Measurements from ENCODE around the gene SVBP. TPM values are rescaled to one million over a fixed set of nuclear protein-coding genes. Genes with fewer than 3 reads are reported as not detected.
"Not testable (repeated sequence)": the region's sequence is repeated elsewhere in the genome, so short reads cannot be mapped to it uniquely, and the experiment has no call there.

Gene SVBP
- polyA plus RNA-seq, 3 donors: 11.4 to 44.5 (median 28.9) TPM

DNA sequence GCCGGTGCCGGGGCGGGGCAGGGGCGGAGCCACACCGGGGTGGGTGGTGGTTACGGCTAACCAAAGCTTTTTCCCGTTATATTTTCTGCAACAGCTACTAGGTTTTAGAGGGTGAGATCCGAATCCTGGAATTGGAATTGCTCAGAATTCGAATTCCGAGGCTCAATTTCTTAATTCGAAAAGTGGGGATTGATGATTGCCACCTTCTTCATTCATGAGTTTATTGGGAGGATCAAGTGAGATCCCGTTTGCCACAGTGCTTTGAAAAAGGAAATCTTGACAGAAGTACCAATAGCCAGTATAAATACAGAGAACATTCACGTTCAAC is 207 bp upstream of the SVBP start:
- 0 to 2% (median 0%) methylated on average over 13 of the region's 13 CpGs for WGBS, 3 donors
- H3K27ac ChIP-seq (ENCODE audit: low read depth, low read length): no peak overlapping the region

DNA sequence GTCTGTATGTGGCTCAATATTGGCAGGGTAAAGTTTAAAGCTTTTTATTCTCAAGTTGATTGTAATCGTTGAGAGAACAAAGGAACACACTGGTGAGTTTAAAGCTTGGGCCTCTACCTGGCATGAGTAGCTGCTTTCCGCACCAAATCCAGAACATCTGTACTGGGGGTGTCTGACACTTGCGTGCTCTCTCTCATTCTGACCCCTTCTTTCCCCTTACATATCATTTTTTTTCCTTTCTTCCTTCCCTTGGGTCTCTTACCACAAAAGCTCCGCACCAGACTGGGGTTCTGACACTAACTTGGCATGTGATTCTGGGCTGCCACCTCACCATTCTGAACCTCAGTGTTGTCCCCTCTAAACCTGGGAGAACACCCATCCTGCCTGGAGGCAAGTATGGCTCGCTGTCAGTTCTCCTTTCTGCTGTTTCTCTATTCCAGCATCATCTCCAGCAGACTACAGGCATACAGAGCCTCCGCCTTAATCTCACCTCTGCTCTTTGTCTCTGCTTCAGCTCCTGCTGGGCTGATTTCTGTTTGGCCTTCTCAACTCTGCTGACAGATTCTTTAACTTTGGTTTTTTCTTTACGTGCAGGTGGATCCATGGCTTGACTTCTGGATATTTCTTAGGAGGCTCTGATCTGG is 1.1 kb downstream of the SVBP start:
- H3K27ac ChIP-seq (ENCODE audit: low read depth, low read length): no peak overlapping the region
- 25 to 43% (median 27%) methylated on average over 7 of the region's 7 CpGs for WGBS, 3 donors

DNA sequence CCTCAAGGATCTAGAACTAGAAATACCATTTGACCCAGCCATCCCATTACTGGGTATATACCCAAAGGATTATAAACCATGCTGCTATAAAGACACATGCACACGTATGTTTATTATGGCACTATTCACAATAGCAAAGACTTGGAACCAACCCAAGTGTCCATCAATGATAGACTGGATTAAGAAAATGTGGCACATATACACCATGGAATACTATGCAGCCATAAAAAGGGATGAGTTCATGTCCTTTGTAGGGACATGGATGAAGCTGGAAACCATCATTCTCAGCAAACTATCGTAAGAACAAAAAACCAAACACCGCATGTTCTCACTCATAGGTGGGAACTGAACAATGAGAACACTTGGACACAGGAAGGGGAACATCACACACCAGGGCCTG is 2.4 kb downstream of the SVBP start:
- WGBS, 3 donors: 83 to 100% (median 100%) methylated on average over 1 to 3 of the region's 3 CpGs
- not testable (repeated sequence) for H3K27ac ChIP-seq (ENCODE audit: low read depth, low read length)

DNA sequence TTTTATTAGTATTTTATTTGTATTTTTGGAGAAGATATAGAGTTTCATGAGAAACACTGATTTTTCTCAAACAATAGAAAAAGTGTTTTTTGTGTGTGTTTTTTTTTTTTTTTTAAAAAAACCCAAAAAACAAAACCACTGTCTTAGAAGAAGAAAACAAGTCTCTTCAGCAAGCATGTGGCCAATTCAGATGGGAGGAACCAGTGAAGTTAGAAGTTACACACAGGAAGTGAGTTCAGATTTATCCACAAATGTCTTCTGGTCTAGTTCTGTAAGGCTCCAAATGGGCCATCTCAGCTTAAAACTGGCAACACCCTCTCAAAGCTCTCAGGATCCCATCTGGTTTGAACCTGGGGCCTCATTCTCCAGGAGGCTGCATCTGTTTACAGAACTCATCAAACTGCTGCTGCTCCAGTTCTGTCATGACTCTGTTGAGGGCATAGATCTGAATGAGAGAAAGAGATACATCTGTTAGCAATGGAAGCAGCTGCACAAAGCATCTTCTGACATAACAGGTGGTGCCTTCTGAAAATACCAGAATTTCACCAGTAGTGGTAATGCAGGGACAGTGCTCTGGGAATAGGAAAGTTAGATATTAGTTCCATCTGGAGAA is 10.0 kb downstream of the SVBP start:
- H3K27ac ChIP-seq (ENCODE audit: low read depth, low read length): no peak overlapping the region

DNA sequence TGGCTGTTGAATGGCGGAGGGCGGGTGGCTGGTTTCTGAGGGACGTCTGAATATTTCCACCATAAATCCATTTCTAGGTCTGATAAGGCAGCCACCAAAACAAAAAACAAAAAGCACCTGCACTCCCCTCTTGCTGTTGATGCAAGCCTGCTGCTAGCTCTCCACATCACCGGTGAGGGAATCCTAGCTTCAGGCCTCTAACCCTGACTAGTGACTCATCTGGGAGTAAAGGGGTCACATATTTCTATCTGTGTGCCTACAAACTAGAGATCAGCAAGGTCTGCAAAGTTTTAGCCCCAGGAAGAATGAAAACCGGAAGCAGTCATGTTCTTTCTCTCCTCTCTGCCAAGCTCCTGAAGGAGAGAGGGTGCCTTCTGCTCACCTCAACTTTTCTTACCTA is 10.6 kb downstream of the SVBP start:
- WGBS, 3 donors: 88 to 92% (median 89%) methylated on average over 5 of the region's 5 CpGs
- no peak overlapping the region for H3K27ac ChIP-seq (ENCODE audit: low read depth, low read length)

DNA sequence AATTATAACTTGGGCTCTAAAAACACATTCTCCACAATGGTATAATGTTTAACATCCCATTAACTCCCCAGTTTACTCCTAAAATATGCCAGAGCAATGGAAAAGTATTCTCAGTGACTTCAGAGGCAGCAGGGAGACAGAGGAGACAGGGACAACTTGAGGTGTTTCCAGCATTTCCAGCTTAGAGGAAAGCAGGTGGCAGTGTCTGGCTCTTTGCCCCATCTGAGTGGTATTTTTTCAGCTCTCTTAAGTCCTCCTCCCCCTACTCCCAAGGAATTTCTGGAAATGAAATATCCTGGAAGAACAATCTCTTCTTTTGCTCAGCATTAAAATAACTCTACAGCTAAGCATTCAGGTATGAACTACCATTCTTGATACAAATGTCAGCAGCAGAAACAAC is 11.0 kb downstream of the SVBP start:
- no peak overlapping the region for H3K27ac ChIP-seq (ENCODE audit: low read depth, low read length)

DNA sequence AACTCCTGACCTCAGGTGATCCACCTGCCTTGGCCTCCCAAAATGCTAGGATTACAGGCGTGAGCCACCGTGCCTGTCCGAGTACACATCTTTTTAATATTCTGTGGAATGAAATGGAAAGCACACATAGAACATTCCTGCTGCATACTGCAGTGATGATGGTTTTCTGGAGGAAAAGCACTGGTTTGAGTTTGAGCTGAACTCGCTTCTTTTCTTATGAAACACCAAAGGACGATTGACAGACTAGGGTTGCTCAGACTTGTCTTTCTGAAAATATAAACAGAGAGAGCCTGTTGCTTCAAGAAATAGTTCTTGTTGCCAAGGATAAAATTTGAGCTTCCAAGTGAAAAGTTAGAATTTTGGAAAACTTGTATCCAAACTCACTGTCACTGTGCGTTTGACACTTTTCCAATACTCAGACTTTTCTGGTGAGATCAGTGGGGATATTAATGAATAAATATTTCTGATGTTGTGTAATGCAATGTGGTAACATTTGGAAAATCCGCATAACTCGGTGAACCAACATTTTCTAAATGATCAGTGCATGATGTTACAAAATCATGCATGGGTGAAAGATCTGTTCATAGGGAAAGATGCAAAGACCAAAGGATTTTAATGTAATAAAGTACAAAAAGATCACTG is 15.2 kb downstream of the SVBP start:
- no peak overlapping the region for H3K27ac ChIP-seq (ENCODE audit: low read depth, low read length)
- WGBS, 3 donors: 70 to 87% (median 78%) methylated on average over 8 of the region's 8 CpGs

DNA sequence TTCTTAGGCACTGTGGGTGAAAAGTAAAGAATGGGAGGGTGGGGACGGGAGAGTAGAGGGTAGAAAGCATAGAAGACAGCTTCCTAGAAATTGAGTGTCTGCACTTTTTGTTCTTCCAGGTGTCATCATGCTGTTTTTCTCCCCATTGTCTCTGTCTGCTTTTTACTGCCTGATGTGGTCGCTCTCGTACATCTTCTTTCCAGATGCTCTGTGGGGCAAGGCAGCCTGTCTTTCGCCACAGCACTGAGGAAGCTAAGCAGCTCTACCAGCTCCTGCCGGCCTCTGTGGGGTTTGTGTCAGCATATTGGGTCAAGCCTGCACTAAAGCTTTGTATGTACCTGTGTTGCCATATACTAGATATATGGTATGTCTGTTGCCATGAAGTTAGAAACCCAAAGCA is 19.2 kb downstream of the SVBP start:
- H3K27ac ChIP-seq (ENCODE audit: low read depth, low read length): no peak overlapping the region
- 82 to 92% (median 83%) methylated on average over 5 of the region's 5 CpGs for WGBS, 3 donors

DNA sequence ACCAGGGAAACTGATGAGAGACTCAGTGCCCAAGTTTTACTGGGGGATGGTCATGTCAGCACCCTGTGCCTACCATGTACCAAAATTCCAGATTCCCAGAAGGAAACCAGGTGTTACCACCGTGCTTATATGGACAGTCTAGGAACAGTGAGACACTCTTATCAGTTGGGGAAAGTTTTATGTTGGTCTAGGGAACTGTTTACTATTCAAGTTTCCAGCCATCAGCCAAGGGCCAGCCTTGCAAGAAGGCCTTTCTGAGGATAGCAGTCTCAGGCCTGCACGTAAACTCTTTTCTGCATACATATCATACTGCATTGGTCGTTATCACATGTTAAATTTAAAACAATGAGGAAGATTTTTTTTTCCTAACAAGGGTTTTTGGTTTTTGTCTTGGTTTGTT is 19.8 kb downstream of the SVBP start:
- no peak overlapping the region for H3K27ac ChIP-seq (ENCODE audit: low read depth, low read length)
- WGBS, 3 donors: 63 to 88% (median 86%) methylated on average over 3 of the region's 3 CpGs

DNA sequence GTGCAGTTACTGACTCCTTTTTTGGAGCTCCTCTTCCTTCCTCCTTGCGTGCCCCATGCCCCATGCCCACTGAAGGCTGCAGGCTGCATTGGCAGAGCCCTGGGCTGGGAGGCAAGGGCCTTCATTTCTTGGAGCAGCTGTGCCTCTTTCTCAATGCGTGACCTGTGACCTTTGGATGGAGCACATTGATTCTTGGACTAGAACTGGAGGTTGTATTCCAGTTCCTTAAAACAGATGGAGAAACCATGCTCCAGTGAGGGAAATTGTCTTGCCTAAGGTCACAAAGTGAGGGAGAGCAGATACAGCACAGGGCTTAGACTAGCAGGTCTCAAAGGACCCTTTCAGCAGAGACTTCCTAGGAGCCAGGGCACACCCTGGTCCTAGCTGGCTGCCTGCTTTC is 23.4 kb downstream of the SVBP start:
- H3K27ac ChIP-seq (ENCODE audit: low read depth, low read length): no peak overlapping the region
- WGBS, 3 donors: 70 to 97% (median 82%) methylated on average over 2 of the region's 2 CpGs

DNA sequence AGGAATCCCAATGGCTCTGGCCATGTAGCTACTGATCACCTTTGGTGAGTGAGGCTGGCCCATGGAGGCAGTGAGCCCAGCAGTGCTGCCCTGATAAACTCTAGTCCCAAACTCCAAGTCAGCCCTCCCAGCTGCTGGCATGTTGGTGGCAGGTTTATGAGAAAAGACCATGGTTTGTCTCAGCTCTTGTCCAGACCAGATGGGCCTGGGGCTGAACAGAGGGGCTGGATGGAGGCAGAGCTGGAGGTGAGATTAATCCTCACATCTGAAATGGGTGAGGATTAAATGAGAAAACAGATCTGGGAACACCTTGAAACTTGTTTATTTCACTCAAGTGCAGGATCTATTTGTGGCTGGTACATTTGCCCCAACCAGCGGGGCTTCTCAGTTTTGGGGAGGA is 29.2 kb downstream of the SVBP start:
- no peak overlapping the region for H3K27ac ChIP-seq (ENCODE audit: low read depth, low read length)
- WGBS, 3 donors: 91 to 100% (median 98%) methylated on average over 1 of the region's 1 CpG

DNA sequence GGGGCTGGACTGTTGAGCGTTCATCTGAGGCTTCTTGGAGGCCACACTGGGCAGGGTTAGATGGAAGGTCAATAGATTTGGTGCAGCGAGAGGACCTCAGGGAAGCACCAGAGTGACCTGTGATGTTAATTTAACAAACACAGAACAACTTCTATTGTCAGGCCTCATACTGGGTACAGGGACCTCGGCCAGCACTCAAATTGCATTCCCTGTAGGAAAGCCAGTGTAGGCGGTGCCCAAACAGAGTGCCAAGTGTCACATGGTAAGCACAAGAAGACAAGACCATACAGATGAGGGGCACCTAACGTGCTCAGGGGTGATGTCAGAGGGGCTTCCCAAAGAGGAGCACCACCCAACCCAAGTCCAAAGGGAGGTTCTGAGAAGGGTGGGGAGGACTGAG is 31.1 kb downstream of the SVBP start:
- WGBS, 3 donors: 87 to 92% (median 92%) methylated on average over 5 of the region's 5 CpGs
- no peak overlapping the region for H3K27ac ChIP-seq (ENCODE audit: low read depth, low read length)

DNA sequence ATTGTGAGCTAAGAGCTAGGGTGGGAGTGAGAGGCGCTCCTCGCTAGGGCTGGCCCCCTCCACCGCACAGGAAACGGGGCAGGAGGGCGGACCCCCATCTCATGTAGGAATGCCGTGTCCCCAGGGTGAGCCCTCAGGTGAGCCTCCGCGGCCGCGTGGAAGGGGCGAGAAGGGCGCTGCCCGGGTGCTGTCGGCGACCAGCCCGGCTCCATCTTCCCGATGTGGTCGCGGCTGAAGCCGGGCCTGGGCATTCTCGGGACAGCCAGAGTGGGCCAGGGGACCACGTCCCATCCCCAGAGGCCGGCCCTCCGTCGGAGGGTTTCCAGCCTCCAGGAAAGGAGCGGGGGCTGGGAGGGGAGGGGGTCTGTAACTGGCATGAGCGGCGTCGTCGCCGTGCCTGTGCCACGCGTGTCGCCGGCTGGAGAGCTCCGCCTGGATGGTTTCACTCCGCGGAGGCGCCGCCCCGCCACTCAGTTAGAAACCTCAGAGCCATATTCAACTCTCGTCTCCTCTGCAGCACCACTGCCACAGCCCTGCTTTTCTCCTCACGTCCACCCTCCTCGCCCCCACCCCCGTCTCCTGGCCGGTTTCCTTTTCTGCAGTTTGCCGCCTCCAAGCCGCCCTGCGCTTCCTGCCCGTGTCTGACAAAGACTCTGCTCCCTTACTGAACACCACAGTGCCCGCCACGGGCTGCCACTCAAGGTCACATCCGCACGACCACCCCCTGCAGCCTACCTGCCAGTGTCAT is 32.1 kb downstream of the SVBP start, which contains the start of gene TMEM269:
Gene TMEM269, plus strand, starts transcription at position 46 of the 748 bp plus-strand sequence. CDS start 4,903 bp downstream, outside the sequence.
- H3K27ac ChIP-seq (ENCODE audit: low read depth, low read length): no peak within 1 kb of the TSS
- 8 to 10% (median 9%) methylated on average over 47 to 54 of the region's 54 CpGs for WGBS, 3 donors

DNA sequence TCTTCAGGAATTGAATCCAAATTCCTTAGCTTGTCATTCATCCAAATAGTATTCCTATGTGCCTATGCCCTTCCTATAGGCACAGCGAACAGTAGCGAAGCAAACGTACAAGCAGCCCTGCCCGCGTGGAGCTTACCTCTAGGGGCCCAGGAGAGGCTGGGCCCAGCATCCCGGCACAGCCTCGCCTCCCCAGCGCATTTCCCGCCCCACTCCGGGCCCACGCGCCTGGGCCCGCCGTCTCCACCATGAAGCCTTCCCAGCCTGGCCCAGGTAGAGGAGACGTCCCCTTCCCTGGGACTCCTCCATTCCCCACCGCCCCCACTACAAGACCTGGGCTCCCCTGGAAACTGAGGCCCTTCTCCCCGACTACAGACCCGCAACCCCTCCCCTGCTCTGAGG is 32.7 kb downstream of the SVBP start:
- 82 to 89% (median 86%) methylated on average over 18 of the region's 18 CpGs for WGBS, 3 donors
- H3K27ac ChIP-seq (ENCODE audit: low read depth, low read length): no peak overlapping the region

DNA sequence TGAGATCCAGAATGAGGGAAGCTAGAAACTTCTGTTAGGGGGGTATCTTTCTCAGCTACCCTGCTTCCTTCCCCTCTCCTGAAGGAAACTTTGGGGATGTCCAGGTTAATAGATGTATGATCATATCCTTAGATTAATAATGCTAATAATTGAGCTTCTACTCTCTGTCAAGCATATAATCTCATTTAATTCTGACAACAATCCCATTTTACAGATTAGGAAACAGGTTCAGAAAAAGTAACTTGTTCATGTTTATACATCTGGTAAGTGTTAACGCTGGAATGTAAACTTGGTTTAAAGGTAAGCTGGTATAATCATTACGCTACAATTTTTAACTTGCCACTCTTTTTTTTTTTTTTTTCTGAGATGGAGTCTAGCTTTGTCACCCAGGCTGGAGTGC is 34.1 kb downstream of the SVBP start:
- no peak overlapping the region for H3K27ac ChIP-seq (ENCODE audit: low read depth, low read length)
- WGBS, 3 donors: 96 to 100% (median 98%) methylated on average over 2 of the region's 2 CpGs

DNA sequence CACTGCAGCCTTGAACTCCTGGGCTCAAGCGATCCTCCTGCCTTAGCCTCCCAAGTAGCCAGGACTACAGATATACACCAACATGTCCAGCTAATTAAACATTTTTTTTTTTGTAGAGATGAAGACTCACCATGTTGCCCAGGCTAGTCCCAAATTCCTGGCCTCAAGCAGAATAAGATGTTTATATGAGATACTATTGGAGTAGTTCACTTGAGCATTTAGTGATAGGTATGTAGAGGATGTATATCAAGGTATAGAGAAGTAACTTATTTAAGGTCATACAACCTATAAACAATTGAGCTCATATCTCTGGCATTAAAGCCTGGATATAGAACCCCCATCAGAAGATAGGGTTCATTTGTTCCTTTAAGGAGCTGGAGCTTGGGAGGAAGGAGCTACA is 37.0 kb downstream of the SVBP start:
- 98 to 100% (median 100%) methylated on average over 1 of the region's 1 CpG for WGBS, 3 donors

DNA sequence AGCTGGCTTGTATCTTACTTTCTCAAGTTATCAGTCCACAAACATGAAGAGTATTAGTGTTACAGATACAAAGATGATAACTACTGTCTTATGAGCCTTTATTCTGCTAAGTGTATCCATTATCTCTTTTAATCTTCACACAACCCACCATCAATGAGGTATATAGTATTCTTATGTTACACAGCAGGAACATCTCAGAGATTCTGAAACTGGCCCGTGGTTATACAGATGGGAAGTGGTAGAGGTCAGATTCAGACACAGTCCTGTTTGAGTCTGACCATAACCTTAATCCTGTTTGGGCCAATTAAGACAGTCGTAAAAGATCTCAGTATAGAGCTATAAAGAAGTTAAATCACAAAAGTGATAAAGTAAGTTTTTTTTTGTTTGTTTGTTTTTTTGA is 37.5 kb downstream of the SVBP start:
- H3K27ac ChIP-seq (ENCODE audit: low read depth, low read length): no peak overlapping the region
- whole genome bisulfite sequencing, 3 donors: 71 to 89% (median 75%) methylated on average over 2 of the region's 2 CpGs

More for the DNA sequence above, 37.0 kb downstream of the SVBP start:
- no peak overlapping the region for H3K27ac ChIP-seq (ENCODE audit: low read depth, low read length)

DNA sequence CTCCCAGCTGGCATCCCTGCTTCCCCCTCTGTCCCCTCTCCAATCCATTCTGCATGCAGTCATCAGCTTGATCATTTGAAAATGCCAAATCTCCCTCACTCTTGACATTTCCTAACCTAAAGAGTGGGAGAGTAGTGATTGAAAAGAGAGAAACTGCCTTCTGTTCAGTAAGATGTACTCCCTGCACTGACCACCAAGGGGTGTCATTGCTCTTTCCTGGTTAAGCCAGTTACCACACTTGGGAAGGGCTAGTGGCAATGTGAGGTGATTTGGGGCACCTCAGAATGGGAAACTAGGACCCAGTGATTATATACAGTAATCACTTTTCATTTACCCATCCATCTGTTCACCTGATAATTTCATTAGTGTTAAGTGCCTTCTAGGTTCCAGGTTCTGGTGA is 39.3 kb downstream of the SVBP start:
- no peak overlapping the region for H3K27ac ChIP-seq (ENCODE audit: low read depth, low read length)

DNA sequence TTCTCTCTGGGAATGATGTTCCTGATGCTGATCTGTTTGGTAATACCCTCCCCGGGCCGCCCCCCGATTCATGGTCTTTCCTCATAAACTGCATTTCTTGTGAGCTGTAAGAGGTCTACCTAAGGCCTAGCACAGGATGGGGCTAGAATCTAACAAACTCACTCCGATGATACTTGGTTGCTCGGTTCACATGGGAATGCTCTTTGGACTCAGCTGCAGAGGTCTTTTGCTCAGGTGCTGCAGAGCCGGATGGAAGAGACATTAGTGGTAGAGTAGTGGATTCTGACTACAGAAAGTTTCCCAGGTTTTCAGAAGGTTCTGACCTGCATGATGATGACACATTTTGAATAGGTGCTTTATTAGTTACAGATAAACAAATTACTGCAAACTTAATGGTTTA is 40.7 kb downstream of the SVBP start:
- 96 to 97% (median 96%) methylated on average over 6 of the region's 6 CpGs for WGBS, 3 donors
- H3K27ac ChIP-seq (ENCODE audit: low read depth, low read length): no peak overlapping the region

Data from adipose tissue (tissue), 3 donors.